Aorta (tissue), 5 donors: ENCODE data around the gene SFSWAP. TPM values are rescaled to one million over a fixed set of nuclear protein-coding genes. Genes with fewer than 3 reads are reported as not detected.
A peak's percentile ranks its signal among the peaks of the same experiment; 100 is the strongest.
"Not testable (repeated sequence)": the region's sequence is repeated elsewhere in the genome, so short reads cannot be mapped to it uniquely, and the experiment has no call there.

Experiments used
- ATAC-seq: fragments of 200-7000 bp; cut with Tn5 transposase; one replicate; pipeline ENCODE4 v1.9.1; 2022; ENCODE audit warnings: moderate library complexity; ENCODE audit not compliant: low FRiP score
- DNase-seq, 2 donors: peaks; one replicate each; pipeline ENCODE4 v3.0.0-alpha.2; 2020
- H3K27ac ChIP-seq, 2 donors: one replicate each; pipeline ENCODE4 v1.5.1; 2013; ENCODE audit warnings: low read length in 2 of 2, mild to moderate bottlenecking in 2 of 2, moderate library complexity in 2 of 2, control low read depth in 1 of 2, inconsistent platforms in 1 of 2, low read depth in 1 of 2
- H3K27me3 ChIP-seq, 2 donors: one replicate each; pipeline ENCODE4 v1.6.1; 2013; ENCODE audit warnings: control low read depth in 1 of 2, low read length in 1 of 2, mild to moderate bottlenecking in 1 of 2, moderate library complexity in 1 of 2; ENCODE audit not compliant: insufficient read depth in 2 of 2, control insufficient read depth in 1 of 2
- H3K36me3 ChIP-seq, 2 donors: one replicate each; pipeline ENCODE4 v1.6.1; 2013; ENCODE audit warnings: control low read depth in 1 of 2, low read length in 1 of 2, mild to moderate bottlenecking in 1 of 2; ENCODE audit not compliant: insufficient read depth in 2 of 2, control insufficient read depth in 1 of 2
- H3K4me1 ChIP-seq, 2 donors: one replicate each; pipeline ENCODE4 v1.6.1; 2013; ENCODE audit warnings: low read length in 2 of 2, control low read depth in 1 of 2, mild to moderate bottlenecking in 1 of 2, moderate library complexity in 1 of 2; ENCODE audit not compliant: insufficient read depth in 2 of 2, control insufficient read depth in 1 of 2
- H3K4me3 ChIP-seq, 2 donors: one replicate each; pipeline ENCODE4 v1.5.1; 2013; ENCODE audit warnings: low read length in 2 of 2, control low read depth in 1 of 2, mild to moderate bottlenecking in 1 of 2
- H3K9me3 ChIP-seq: one replicate; pipeline ENCODE4 v1.6.1; 2013; ENCODE audit warnings: mild to moderate bottlenecking, low read length; ENCODE audit not compliant: control insufficient read depth
- whole genome bisulfite sequencing, 2 donors: extraction: QIAGEN DNeasy Blood & Tissue Kit; methylation state at CpG; one replicate each; pipeline ENCODE4 v1.1.7; 2013; 5-methylcytosine and 5-hydroxymethylcytosine counted together
- intact Hi-C, 2 donors: fragments of 100-400 bp; cut with DNase I; formaldehyde crosslinking; loops; one replicate each; pipeline versions ENCODE4 v1.14.2 to v1.15.0; 2022
- polyA plus RNA-seq, 2 donors: library from polyadenylated mRNA; stranded (reverse); fragments of 200-250 nt; gene quantifications; one replicate each; pipeline ENCODE4 v1.2.3, GENCODE V29; 2013
- total RNA-seq, 2 donors: library from RNA; stranded (reverse); fragmentation: NEBNext Ultra II Directional; extraction: Animal tissue kit (Norgen Biotek cat#: 25700); gene quantifications; one replicate each; pipeline ENCODE4 v1.2.1, GENCODE V29; 2021
- donor health status: healthy with polysubstance abuse.
- donor health status: Bipolar disorder and iron deficiency.
- donor health status: DM: no; HTN: no; CAD: no.
- donor health status: DM: no; HTN: no; CAD: no.
- donor health status: DM: yes; HTN: yes; CAD: no.

The SFSWAP gene
- total and polyA plus RNA-seq, 4 donors, result 13.4 to 72.3 (median 48.7) TPM

- Histone ChIP-seq H3K4me3 (no peak overlapping the region), H3K27me3 (no peaks in the 10 kb centered on the region), H3K9me3 (no peaks in the 10 kb centered on the region), H3K27ac (no peak overlapping the region), H3K36me3 (no peaks in the 10 kb centered on the region), H3K4me1 (no peaks in the 10 kb centered on the region)
- 83 to 86% methylated on average over 7 of the region's 7 CpGs for WGBS, 2 donors
- intact Hi-C loops, result no loop called here
- no peak for ATAC-seq
- DNase-seq, result no peak
Measured at GRCh38 chr12:131806674-131807073, 95.8 kb downstream of the SFSWAP start.

GRCh38 chr12:131808744-131809371 is 98.0 kb downstream of the SFSWAP start:
- no peak for ATAC-seq
- Histone ChIP-seq H3K27ac (no peak overlapping the region), H3K9me3 (no peaks in the 10 kb centered on the region), H3K27me3 (no peaks in the 10 kb centered on the region), H3K36me3 (no peaks in the 10 kb centered on the region), H3K4me3 (no peak overlapping the region), H3K4me1 (no peaks in the 10 kb centered on the region)
- WGBS, 2 donors, result 68 to 73% methylated on average over 44 of the region's 44 CpGs
- intact Hi-C loops, result no loop called here
- DNase-seq, result no peak

GRCh38 chr12:131809476-131810254 is 98.8 kb downstream of the SFSWAP start:
- H3K27me3 ChIP-seq, intact Hi-C loops, H3K4me1 ChIP-seq, H3K36me3 ChIP-seq, H3K27ac ChIP-seq, H3K9me3 ChIP-seq, H3K4me3 ChIP-seq, ATAC-seq, DNase-seq: not testable (repeated sequence)
- 85 to 90% methylated on average over 6 to 7 of the region's 9 CpGs for WGBS, 2 donors

GRCh38 chr12:131810726-131811125 is 99.8 kb downstream of the SFSWAP start:
- WGBS, 2 donors, result 64 to 66% methylated on average over 13 of the region's 13 CpGs
- Histone ChIP-seq H3K4me3 (no peak overlapping the region), H3K9me3 (no peaks in the 10 kb centered on the region), H3K27me3 (no peaks in the 10 kb centered on the region), H3K27ac (no peak overlapping the region), H3K36me3 (no peaks in the 10 kb centered on the region), H3K4me1 (no peaks in the 10 kb centered on the region)
- no peak for ATAC-seq
- no peak for DNase-seq
- intact Hi-C loops, result no loop called here

- 86 to 87% methylated on average over 7 of the region's 7 CpGs for WGBS, 2 donors
- no peak overlapping the region for H3K27ac ChIP-seq
- H3K4me3 ChIP-seq, result no peak overlapping the region
- H3K9me3 ChIP-seq, result no peaks in the 10 kb centered on the region
- H3K4me1 ChIP-seq, result no peaks in the 10 kb centered on the region
- no peaks in the 10 kb centered on the region for H3K27me3 ChIP-seq
- DNase-seq, result no peak
- no peaks in the 10 kb centered on the region for H3K36me3 ChIP-seq
- ATAC-seq, result no peak
- intact Hi-C loops, result no loop called here
Measured at GRCh38 chr12:131815131-131815530, 104.2 kb downstream of the SFSWAP start.

GRCh38 chr12:131816495-131816894 is 105.6 kb downstream of the SFSWAP start:
- intact Hi-C loops, result no loop called here
- Histone ChIP-seq H3K4me3 (no peak overlapping the region), H3K36me3 (no peaks in the 10 kb centered on the region), H3K27ac (no peak overlapping the region), H3K9me3 (no peaks in the 10 kb centered on the region), H3K27me3 (no peaks in the 10 kb centered on the region), H3K4me1 (no peaks in the 10 kb centered on the region)
- ATAC-seq (no peak), DNase-seq (no peak)
- 66 to 73% methylated on average over 5 of the region's 5 CpGs for WGBS, 2 donors

GRCh38 chr12:131817241-131817640 is 106.4 kb downstream of the SFSWAP start:
- Histone ChIP-seq H3K36me3 (no peaks in the 10 kb centered on the region), H3K9me3 (no peaks in the 10 kb centered on the region), H3K27me3 (no peaks in the 10 kb centered on the region), H3K4me1 (no peaks in the 10 kb centered on the region), H3K4me3 (no peak overlapping the region), H3K27ac (no peak overlapping the region)
- intact Hi-C loops, result no loop called here
- 77 to 84% methylated on average over 19 of the region's 19 CpGs for WGBS, 2 donors
- ATAC-seq (no peak), DNase-seq (peak in 1 of 2 donors; percentile 68)

GRCh38 chr12:131818821-131819585 is 108.1 kb downstream of the SFSWAP start:
- no peaks in the 10 kb centered on the region for H3K9me3 ChIP-seq
- WGBS, 2 donors, result 79 to 81% methylated on average over 30 of the region's 30 CpGs
- no peaks in the 10 kb centered on the region for H3K36me3 ChIP-seq
- no peak overlapping the region for H3K4me3 ChIP-seq
- H3K4me1 ChIP-seq, result no peaks in the 10 kb centered on the region
- H3K27ac ChIP-seq, result no peak overlapping the region
- H3K27me3 ChIP-seq, result no peaks in the 10 kb centered on the region
- intact Hi-C loops, result no loop called here
- ATAC-seq, result no peak
- peak in 1 of 2 donors; percentile 77 for DNase-seq
